ENCODE data around the gene SLC11A1.

- no peak for TF ChIP-seq CTCF (IDR thresholded peaks at IDR 0.05)
- peak in 1 of 2 donors; percentile 3 for TF ChIP-seq POLR2A (IDR thresholded peaks at IDR 0.05)
These were observed 18.3 kb downstream of the SLC11A1 start for GRCh38 chr2:218400167-218400929.

All from vagina (tissue), 2 donors.